GM18873 (cell line): ENCODE measurements around the gene BAZ1A.
"Not testable (repeated sequence)": the region's sequence is repeated elsewhere in the genome, so short reads cannot be mapped to it uniquely, and the experiment has no call there.

Source experiments
- ATAC-seq: cut with Tn5 transposase; IDR thresholded peaks from one replicate; pipeline ENCODE4 v1.9.1; 2021; ENCODE audit warnings: mild to moderate bottlenecking, moderate library complexity, moderate number of reproducible peaks; ENCODE audit not compliant: unreplicated experiment, low FRiP score

BAZ1A gene

DNA sequence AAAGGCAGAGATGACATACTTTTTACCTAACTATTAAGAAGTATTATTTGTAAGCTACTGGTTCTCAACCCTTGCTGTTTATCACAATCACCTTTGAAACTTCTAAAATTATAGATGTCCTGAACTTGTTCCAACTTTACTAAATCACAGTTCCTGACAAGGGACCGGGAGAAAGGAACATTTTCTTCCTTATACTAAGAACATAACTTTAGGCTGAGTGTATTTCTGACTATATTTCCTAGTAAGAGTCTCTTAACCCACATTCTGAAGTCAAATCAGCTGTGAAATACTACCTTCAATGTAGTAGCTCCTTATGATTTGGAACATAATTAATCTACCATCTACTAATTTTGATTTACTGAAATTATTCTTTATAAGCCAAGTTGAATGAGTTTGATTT lies 80.2 kb downstream of the BAZ1A start:
- no peak for ATAC-seq

DNA sequence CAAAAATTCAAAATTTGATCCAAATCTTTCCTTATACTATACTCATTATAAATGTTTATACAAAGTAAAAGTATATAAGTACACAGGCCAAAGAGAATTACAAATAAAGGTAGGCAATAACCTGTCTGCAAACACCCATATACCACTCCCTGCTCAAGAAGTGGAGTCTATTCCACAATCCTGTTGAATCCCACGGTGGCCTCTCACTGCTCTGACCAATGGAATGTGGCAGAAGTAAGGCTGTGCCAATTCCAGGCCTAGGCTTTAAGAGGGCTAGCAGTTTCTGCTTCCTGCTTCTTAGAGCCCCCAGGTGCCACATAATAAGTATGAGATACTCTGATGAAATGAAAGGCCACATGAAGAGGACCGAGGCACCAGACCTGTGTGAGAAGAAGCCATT lies 80.9 kb downstream of the BAZ1A start:
- no peak for ATAC-seq

DNA sequence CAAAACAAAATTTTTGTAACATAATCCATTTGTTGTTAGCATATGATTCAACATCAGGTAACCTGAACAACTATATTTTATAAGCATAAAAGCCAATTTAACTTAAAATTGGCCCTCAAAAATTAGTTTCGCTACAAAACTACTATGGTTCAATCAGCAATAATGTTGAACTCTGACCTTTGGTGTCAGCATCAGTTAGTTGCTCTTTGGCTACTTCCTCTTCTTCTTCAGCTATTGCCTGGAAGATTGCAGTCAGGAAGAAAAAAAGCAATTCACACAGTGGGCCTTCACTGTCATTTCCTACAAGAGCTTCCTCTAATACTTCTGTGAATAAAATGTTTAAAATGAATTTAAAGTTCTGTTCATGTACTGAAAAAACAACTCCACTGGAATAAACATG lies 82.6 kb downstream of the BAZ1A start:
- no peak for ATAC-seq

DNA sequence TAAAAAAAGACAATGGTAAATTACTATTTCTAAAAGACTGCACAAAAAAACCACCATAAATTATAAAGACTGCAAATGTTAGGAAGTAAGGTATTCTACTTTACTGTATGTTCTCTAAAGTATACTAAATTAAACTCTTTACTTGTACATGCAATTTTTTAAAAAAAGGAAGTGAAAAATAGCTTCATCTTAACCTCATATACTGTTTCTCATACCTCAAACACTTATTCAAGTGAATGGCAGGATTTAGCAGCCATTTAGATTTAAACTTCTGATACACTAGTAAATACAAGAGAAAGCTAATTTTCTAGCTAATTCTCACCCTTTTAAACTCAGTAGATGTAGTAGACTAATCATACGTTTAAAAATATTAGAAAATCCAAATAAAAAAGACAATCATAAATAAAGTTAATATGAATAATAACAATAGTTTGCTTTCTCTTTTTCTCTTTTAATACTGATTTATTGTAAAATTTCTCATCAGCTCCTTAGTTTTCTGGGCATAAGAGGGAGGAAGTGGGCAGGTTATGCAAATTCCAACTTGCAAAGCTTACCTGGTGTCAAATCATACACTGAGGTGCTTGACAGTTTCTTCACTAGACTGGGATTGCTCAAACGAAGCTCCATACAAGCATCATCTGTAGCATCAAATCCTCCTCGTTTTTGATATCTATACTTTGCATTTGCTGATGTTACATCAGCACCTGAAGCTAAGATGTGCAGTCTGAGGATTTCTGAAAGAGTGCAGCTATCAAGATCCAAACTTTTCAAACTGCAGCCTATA lies 89.7 kb downstream of the BAZ1A start:
- no peak for ATAC-seq

DNA sequence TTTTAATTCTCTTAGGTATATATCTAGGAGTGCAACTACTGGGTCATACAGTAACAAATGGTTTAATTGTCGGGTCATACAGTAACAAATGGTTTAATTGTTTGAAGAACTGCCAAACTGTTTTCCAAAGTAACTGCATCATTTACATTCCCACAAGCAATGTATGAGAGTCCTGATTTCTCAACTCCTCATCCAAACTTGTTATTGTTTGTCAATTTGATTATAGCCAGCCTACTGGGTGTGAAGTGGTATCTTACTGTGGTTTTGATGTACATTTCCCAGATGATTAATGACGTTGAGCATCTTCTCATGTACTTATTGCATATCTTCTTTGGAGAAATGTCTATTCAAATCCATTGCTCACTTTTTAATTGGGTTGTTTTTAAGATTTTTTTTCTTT lies 93.1 kb downstream of the BAZ1A start:
- ATAC-seq: no peak

DNA sequence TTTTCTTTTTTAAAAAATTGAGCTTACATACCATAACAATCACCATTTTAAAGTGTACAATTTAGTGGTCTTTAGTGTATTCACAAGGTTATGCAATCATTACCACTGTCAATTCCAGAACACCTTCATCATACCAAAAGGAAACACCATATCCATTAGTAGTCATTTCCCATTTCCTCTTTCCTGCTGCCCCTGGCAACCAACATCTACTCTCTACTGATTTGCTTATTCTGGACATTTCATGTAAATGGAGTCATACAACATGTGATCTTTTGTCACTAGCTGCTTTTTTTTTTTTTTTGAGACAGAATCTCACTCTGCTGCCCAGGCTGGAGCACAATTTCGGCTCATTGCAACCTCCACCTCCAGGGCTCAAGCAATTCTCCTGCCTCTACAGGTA lies 93.9 kb downstream of the BAZ1A start:
- ATAC-seq: no peak

DNA sequence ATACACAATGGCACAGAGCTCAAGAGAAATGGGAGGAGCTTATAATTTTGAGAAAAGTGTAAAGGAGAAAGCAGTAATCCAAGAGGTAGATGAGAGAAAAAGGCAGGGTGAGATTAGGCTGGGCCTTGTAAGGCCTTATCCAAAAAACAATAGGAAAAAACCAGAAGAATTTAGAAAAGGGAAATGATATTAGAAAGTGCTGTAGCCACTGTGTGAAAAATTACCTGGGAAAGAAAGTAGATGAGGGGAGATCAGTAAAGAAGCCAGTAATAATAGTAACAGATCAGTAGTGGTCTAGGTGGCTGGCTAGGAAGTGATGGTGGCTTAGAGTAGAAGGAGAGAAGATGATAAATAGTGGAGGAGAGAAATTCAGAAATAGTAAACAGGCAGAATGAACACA lies 94.5 kb downstream of the BAZ1A start:
- ATAC-seq: no peak

DNA sequence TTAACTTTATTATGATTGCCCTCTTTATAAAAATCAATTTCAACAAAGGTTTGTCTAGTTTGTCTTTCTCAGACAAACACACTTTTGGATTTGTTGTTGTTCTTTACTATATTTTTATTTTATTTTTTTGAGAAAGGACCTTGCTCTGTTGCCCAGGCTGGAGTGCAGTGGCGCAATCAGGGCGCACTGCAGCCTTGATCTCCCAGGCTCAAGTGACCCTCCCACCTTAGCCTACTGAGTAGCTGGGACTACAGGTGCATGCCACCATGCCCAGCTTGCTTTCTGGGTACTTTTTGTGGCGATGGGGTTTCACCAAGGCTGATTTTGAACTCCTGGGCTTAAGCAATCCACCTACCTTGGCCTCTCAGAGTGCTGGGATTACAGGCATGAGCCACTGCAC lies 96.4 kb downstream of the BAZ1A start:
- ATAC-seq: no peak

DNA sequence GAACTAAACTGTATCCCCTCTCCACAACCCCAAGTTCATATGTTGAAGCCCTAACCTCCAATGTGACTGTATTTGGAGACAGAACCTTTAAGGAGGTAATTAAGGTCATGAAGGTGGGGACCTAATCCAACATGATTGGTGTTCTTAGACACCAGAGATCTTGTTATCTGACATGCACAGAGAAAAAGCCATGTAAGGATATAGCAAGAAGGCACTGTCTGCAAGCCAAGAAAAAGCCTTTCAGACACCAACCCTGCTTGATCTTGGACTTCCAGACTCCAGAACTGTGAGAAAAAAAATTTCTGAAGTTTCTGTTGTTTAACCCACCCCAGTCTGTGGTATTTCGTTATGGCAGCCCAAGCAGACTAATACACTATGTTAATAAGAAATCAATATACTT lies 98.5 kb downstream of the BAZ1A start:
- no peak for ATAC-seq

DNA sequence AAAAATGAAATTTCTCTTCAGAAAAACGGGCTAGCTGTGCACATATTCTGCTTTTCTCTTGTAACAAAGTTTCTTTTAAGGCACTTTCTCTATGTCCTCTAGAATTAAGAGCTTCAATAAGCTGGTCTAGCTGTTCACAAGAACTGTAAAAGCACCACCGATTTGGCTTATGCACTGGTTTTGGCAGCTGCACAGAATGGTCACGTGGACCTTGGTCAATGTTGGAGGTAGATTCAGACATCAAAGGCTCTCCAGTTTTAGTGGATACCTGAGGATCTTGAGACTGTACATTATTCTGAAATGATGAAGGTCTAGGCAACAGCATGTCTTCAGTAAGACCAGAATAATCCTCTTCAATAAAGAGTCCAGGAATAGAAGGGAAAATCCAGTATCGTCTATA lies 99.2 kb downstream of the BAZ1A start:
- no peak for ATAC-seq

DNA sequence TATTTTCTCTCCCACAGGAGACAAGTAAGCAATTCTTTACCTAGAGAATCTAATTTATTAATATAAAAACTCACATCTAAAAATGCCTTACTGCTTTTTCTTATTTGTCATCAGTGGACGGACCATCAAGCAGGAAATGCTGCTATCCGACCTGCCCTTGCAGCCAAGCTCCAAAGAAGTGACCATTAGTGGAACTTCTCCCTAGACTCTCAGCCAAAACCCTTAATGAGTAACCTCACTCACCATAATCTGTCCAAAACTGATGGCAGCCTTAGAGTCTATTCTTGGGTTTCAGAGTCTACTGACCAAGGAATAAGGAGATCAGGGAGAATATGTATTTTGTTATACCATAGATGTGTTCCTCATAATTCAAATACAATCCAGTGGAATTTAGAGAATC lies 99.8 kb downstream of the BAZ1A start:
- ATAC-seq: no peak

DNA sequence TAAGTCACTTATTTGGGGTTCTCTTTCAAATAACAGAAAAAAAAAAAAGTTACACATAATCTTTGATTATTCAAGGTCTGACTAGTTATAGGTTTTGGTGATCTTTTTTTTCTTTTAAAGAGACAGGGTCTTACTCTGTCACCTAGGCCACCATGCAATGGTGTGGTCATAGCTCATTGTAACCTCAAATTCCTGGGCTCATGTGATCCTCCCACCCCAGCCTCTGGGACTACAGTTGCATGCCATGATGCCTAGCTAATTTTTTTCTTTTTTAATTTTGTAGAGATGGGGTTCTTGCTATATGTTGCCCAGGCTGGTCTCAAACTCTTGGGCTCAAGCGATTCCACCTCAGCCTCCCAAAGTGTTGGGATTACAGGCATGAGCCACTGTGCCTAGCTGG lies 104.3 kb downstream of the BAZ1A start:
- no peak for ATAC-seq

DNA sequence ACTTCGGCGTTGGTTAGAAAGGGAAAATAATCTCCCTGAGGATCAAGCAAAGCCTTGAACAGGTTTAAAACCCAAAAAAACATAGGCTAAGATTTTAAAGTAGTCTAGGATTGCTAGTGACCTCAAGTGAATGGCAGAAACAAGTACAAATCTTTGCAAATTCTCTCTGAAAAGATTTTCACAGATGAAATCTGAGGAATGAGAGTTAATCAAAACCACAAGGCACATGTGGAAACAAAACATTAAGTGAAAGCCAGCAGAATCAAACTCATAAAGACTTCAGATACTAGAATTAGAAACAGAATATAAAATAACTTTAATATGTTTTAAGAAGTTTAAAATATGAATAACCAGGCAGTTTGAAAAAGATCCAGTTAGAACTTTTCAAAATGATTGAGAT lies 108.6 kb downstream of the BAZ1A start:
- no peak for ATAC-seq

DNA sequence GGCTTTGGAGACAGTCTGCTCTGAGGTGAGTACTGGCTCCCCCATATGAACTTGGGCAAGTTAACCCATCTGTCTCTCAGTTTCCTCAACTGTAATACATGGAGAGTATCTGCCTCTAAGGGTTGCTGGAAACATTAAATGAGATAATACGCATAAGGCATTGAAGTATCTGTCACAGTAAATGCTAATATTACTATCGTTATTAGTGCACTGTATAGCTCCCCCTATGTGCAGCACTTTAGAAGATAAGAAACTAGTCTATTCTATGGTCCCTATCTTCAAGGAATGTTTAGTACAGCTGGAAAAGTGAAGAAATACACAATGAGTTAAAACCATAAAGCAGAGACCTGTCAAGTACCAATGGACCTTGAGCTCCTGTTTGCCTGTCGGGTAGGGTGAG lies 109.1 kb downstream of the BAZ1A start:
- ATAC-seq: no peak

DNA sequence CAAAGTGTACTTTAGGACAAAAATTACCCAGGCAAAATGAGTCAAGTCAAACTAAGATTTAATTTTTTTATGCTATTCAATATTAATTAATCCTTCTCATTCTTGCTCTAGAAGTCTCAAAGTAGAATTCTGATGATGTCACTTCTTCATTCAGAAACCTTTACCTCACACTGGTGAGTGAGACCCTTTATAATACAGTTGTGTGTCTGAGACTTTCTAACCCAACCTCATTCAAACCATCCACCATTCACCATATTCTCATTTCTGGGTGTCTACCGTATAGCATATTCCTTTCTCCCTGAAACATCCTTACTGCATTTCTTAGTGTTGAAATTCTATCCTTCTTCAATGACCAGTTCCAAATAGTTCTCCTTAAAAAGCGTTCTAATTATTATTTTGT lies 119.9 kb downstream of the BAZ1A start:
- ATAC-seq: no peak

DNA sequence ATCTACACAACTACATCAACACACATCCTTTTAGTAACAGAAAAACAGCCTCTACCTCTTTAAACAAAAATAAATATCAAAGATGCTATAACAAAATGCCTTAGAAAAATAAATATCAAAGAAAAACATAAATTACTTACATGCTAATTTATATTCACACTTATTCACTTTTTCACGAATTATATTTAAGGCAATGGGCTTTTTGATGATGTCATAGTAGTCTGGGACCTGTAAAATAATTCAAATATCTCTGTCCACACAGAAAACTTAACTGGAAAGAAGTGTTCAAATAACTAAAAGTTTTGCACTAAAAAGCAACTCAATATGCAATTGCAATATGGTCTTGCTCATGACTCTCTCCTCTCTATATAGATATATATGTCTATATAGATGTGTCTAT lies 120.5 kb downstream of the BAZ1A start:
- no peak for ATAC-seq

DNA sequence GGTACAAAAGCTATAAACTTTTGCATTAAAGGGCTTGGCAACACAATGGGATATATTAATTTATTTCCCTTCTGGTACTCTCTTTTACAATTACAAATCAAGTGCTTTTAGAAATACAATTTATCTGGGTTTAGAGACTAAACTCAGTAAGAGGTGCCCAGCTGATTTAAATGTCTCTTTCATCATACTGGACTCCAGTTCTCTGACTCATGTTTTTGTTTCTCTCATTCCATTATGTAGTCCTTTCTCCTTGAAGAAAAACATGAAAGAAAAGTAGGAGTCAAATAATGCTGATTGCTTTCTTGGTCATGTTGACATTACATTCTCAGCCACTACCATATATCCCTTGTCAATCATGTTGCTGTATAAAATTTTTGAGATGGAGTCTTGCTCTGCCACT lies 124.5 kb downstream of the BAZ1A start:
- ATAC-seq: no peak

DNA sequence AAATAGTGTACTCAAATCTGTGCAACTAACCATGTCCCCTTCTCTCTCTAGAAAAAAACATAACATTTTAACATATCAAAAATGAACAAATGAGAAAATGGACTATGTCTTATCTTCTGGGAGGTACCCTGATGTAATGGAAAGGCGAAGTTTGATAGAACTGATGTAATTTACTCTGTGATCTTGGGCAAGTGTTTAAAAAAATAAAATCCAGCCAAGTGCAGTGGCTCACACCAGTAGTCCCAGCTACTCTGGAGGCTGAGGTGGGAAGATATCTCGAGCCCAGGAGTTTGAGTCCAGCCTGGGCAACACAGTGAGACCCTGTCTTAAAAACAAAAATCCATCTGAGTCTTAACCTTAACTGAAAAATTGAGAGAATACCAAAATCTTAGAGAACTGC lies 124.9 kb downstream of the BAZ1A start:
- no peak for ATAC-seq

DNA sequence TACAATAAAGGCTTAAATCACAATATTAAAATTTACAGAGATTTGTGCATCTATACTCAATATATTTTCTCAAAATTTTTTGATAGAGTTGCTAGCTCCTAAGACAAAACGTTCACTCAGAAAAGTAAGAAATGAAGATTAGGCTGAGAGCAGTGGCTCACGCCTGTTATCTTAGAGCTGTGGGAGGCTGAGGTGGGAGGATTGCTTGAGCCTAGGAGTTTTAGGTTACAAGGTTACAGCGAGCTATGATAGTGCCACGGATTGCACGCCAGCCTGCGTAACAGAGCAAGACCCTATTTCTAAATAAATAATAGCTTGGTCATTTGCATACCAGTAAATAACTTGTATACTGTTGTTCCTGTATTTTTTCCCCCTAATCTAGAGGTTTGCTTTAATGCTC lies 125.8 kb downstream of the BAZ1A start:
- ATAC-seq: no peak

DNA sequence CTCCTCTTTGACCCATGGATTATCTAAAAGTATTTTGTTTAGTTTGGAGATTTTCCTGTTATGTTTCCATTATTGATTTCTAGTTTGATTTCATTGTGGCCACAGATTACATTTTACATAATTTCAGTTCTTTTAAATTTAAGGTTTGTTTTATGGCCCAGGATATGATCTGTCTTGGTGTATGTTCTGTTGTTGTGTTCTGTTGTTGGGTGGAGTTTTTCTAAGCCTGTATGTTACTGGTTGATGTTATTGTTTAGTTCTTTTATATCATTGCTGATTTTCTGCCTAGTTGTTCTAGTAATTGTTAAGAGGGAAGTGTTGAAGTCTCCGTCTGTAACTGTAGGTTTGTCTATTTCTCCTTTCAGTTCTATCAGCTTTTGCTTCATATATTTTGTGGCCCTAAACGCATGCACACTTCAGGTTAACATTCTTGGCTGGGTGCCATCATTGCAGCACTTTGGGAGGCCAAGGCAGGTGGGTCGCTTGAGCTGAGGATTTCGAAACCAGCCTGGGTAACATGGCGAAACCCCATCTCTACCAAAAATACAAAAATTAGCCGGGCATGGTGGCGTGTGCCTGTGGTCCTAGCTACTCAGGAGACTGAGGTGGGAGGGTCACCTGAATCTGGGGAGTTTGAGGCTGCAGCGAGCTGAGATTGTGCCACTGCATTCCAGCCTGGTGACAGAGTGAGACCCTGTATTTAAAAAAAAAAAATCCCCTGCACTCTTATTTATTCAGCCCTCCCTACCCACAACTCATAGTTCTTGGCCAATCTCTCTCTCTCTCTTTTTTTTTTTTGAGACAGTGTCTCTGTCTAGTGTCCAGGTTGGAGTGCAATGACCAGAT lies 132.7 kb downstream of the BAZ1A start:
- no peak for ATAC-seq

DNA sequence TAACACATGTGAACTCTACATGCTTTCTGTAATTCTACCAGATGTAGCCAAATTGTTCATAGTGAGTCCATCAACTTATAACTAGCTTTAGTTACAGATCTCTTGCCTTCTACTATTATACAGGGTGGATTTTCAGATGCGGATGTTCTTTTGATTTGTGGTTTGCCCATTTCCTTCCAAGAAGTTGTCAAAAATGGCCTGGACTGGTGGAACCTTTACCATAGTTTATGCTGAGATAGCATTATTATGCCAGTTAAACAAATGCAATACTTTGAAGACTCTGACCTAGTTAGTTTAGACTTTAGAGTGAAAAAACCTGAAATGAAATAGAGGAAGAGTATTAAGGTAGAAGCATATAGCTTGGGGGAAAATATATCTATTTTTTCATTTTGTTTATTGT lies 133.3 kb downstream of the BAZ1A start:
- ATAC-seq: no peak

DNA sequence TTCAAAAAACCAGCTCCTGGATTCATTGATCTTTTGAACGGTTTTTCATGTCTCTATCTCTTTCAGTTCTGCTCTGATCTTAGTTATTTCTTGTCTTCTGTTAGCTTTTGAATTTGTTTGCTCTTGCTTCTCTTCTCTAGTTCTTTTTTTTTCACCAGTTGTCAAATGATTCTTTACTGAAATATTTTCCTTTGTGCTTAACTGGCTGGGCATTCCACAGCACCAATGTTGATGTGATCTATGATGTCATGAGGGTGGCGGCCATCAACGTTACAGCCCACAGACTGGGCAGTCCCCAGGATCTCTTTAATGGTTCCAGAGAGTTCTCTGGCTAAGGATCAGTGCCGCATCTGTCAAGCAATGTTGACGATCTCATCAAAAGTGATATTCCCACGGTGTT lies 135.0 kb downstream of the BAZ1A start:
- not testable (repeated sequence) for ATAC-seq
